Suprapubic skin (tissue), 4 donors: ENCODE data around the gene ARL14EP. TPM values are rescaled to one million over a fixed set of nuclear protein-coding genes. Genes with fewer than 3 reads are reported as not detected.

Experiments used
- DNase-seq, 2 donors: peaks; one replicate each; pipeline ENCODE4 v3.0.0-alpha.2; 2019; ENCODE audit warnings: low spot score in 2 of 2
- H3K27ac ChIP-seq: fragments of 200-600 bp; sonication (generic); one replicate; pipeline ENCODE4 v1.5.1; 2019
- H3K27me3 ChIP-seq: fragments of 200-600 bp; sonication (generic); one replicate; pipeline ENCODE4 v1.5.1; 2019
- H3K36me3 ChIP-seq: fragments of 200-600 bp; sonication (generic); one replicate; pipeline ENCODE4 v1.5.1; 2019
- H3K4me1 ChIP-seq: fragments of 200-600 bp; sonication (generic); one replicate; pipeline ENCODE4 v1.5.1; 2019
- H3K4me3 ChIP-seq: fragments of 200-600 bp; sonication (generic); one replicate; pipeline ENCODE4 v1.5.1; 2019; ENCODE audit warnings: mild to moderate bottlenecking
- H3K9me3 ChIP-seq: fragments of 200-600 bp; sonication (generic); one replicate; pipeline ENCODE4 v1.5.1; 2019
- CTCF ChIP-seq, 2 donors: fragments of 200-600 bp in 1 of 2; fragments of 450-650 bp in 1 of 2; sonication (generic) in 1 of 2; IDR thresholded peaks; one replicate each; pipeline ENCODE4 v1.5.1; 2016 to 2019; ENCODE audit warnings: antibody characterized with exemption in 2 of 2, mild to moderate bottlenecking in 1 of 2, moderate library complexity in 1 of 2
- EP300 ChIP-seq: sonication (generic); formaldehyde crosslinking; IDR thresholded peaks from one replicate; pipeline ENCODE4 v1.6.1; 2017; ENCODE audit warnings: antibody characterized with exemption
- POLR2A ChIP-seq, 2 donors: fragments of 450-650 bp; IDR thresholded peaks; one replicate each; pipeline ENCODE4 v1.6.1; 2017; ENCODE audit warnings: antibody characterized with exemption in 2 of 2, mild to moderate bottlenecking in 2 of 2, moderate library complexity in 2 of 2
- POLR2AphosphoS5 ChIP-seq, 3 donors: sonication (generic); formaldehyde crosslinking; IDR thresholded peaks; one replicate each; pipeline ENCODE4 v1.6.1; 2017; ENCODE audit warnings: antibody characterized with exemption in 3 of 3
- WGBS: methylation state at CpG from one replicate; pipeline ENCODE4 v1.1.5; 2018; 5-methylcytosine and 5-hydroxymethylcytosine counted together
- total RNA-seq, 4 donors: library from RNA; depleted of rRNA; stranded (reverse); fragments of >200 nt; gene quantifications; one replicate each; pipeline ENCODE4 v1.1.0, GENCODE V29; 2016

ARL14EP gene
- total RNA-seq, 4 donors from 2014 or later, result 15.1 to 31.5 (median 20.6) TPM

GRCh38 chr11:30284836-30285235 is 38.1 kb upstream of the ARL14EP start:
- Histone ChIP-seq H3K4me1 (no peaks in the 10 kb centered on the region), H3K27me3 (no peaks in the 10 kb centered on the region), H3K36me3 (no peaks in the 10 kb centered on the region), H3K9me3 (no peaks in the 10 kb centered on the region), H3K27ac (no peak overlapping the region), H3K4me3 (no peak overlapping the region)
- 85% methylated on average over 3 of the region's 3 CpGs for WGBS
- no peak for DNase-seq
- TF ChIP-seq POLR2AphosphoS5 (IDR thresholded peaks at IDR 0.05), result no peak
- TF ChIP-seq EP300, result no peak
- no peak for TF ChIP-seq CTCF (IDR thresholded peaks at IDR 0.05)
- no peak for TF ChIP-seq POLR2A (IDR thresholded peaks at IDR 0.05)

- no peak for DNase-seq
- H3K27ac ChIP-seq, result no peak overlapping the region
- no peaks in the 10 kb centered on the region for H3K9me3 ChIP-seq
- WGBS, result 74% methylated on average over 3 of the region's 3 CpGs
- H3K27me3 ChIP-seq, result no peaks in the 10 kb centered on the region
- no peaks in the 10 kb centered on the region for H3K36me3 ChIP-seq
- no peak for TF ChIP-seq POLR2A (IDR thresholded peaks at IDR 0.05)
- no peak for TF ChIP-seq CTCF (IDR thresholded peaks at IDR 0.05)
- no peak for TF ChIP-seq EP300
- no peak for TF ChIP-seq POLR2AphosphoS5 (IDR thresholded peaks at IDR 0.05)
- no peak overlapping the region for H3K4me3 ChIP-seq
- H3K4me1 ChIP-seq, result no peaks in the 10 kb centered on the region
Observed at GRCh38 chr11:30285416-30286121, 37.3 kb upstream of the ARL14EP start.

GRCh38 chr11:30291331-30291730 is 31.6 kb upstream of the ARL14EP start:
- Histone ChIP-seq H3K9me3 (no peaks in the 10 kb centered on the region), H3K4me1 (no peaks in the 10 kb centered on the region), H3K4me3 (no peak overlapping the region), H3K36me3 (no peaks in the 10 kb centered on the region), H3K27ac (no peak overlapping the region), H3K27me3 (no peaks in the 10 kb centered on the region)
- DNase-seq, result no peak
- TF ChIP-seq EP300 (no peak), CTCF (IDR thresholded peaks at IDR 0.05) (no peak), POLR2A (IDR thresholded peaks at IDR 0.05) (no peak)
- 43% methylated on average over 4 of the region's 4 CpGs for WGBS

GRCh38 chr11:30292545-30292944 is 30.4 kb upstream of the ARL14EP start:
- Histone ChIP-seq H3K4me1 (no peaks in the 10 kb centered on the region), H3K27me3 (no peaks in the 10 kb centered on the region), H3K36me3 (no peaks in the 10 kb centered on the region), H3K9me3 (no peaks in the 10 kb centered on the region), H3K27ac (no peak overlapping the region), H3K4me3 (no peak overlapping the region)
- no peak for DNase-seq
- 80% methylated on average over 2 of the region's 2 CpGs for WGBS
- TF ChIP-seq POLR2A (IDR thresholded peaks at IDR 0.05), result no peak
- TF ChIP-seq CTCF (IDR thresholded peaks at IDR 0.05), result no peak
- TF ChIP-seq EP300, result no peak
- no peak for TF ChIP-seq POLR2AphosphoS5 (IDR thresholded peaks at IDR 0.05)

- Histone ChIP-seq H3K27me3 (no peaks in the 10 kb centered on the region), H3K36me3 (no peaks in the 10 kb centered on the region), H3K9me3 (no peaks in the 10 kb centered on the region), H3K27ac (no peak overlapping the region), H3K4me3 (no peak overlapping the region), H3K4me1 (no peaks in the 10 kb centered on the region)
- 92% methylated on average over 6 of the region's 8 CpGs for WGBS
- DNase-seq, result no peak
- no peak for TF ChIP-seq EP300
- no peak for TF ChIP-seq CTCF (IDR thresholded peaks at IDR 0.05)
- TF ChIP-seq POLR2AphosphoS5 (IDR thresholded peaks at IDR 0.05), result no peak
- no peak for TF ChIP-seq POLR2A (IDR thresholded peaks at IDR 0.05)
Observed at GRCh38 chr11:30295178-30295885, 27.6 kb upstream of the ARL14EP start.
